Measurements from ENCODE around the gene PHF21A. TPM values are rescaled to one million over a fixed set of nuclear protein-coding genes. Genes with fewer than 3 reads are reported as not detected.

Gene PHF21A
- polyA plus RNA-seq, 6 donors from 2014 or later: 0.28 to 19.0 (median 12.3) TPM

DNA sequence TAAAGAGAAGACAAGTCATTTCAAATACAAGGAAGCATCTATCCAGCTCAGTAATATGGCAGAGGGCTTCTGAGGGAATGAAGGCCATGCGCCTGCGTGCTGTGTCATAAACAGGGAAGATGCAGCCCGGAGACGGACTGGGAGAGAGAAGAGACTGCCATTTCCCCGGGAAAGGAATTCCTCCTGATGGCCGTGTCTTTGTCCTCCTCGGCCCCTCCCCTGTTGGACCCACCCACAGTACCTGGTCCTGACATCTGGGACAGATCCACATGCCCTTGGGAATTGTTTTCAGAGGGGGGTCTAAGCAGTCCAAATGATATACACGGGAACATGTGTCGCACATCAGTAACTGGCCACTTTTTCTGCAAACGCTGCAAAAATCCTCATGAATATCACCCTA is 183.3 kb downstream of the PHF21A start:
- H3K27me3 Mint-ChIP-seq: no peaks in the 10 kb centered on the region
- no peak for DNase-seq
- no peaks in the 10 kb centered on the region for H3K9me3 Mint-ChIP-seq
- peaks cover 39 to 79% (median 63%) of the 10 kb centered on the region in 3 donors for H3K4me1 Mint-ChIP-seq
- H3K4me3 Mint-ChIP-seq: peak overlapping the region; percentile 75 to 93 (median 86)
- H3K36me3 Mint-ChIP-seq: peaks cover 3% of the 10 kb centered on the region in 2 donors
- ATAC-seq (ENCODE audit: low read depth in 2 of 2): no peak
- H3K27ac Mint-ChIP-seq: peak overlapping the region; percentile 91 to 98 (median 97)

DNA sequence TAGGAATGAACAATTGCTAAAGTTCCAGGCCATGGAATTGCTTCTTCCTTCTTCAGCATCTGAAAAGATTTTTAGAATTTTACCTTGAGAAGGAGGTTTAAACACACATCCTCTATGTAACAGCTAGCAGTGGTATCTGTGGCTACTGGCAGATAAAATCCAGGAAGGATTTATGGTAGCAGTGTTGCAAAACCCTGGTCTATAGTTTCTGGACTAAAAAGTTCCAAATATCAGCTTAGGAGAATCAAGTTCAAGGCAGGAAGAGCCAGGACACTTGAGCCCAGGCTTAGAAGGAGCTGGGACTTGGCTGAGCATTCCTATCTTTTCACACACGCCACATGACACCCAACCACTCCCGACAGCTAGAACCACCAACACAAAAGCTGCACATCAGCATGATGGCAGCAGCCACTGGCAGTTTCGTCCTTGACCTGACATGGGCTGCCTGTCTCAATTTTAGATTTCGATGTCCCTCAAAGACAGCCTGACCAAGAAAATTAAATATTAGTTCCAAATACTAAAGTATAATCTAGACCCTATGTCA is 184.7 kb downstream of the PHF21A start:
- ATAC-seq (ENCODE audit: low read depth in 2 of 2) (no peak), DNase-seq (no peak)
- Mint-ChIP-seq H3K36me3 (peaks cover 15 to 16% of the 10 kb centered on the region in 2 donors), H3K27ac (peak overlapping the region; percentile 67 to 94 (median 82)), H3K4me3 (peak overlapping the region in 7 of 8 donors; percentile 18 to 87 (median 35)), H3K27me3 (no peaks in the 10 kb centered on the region), H3K4me1 (peaks cover 41 to 75% (median 59%) of the 10 kb centered on the region in 3 donors), H3K9me3 (no peaks in the 10 kb centered on the region)

DNA sequence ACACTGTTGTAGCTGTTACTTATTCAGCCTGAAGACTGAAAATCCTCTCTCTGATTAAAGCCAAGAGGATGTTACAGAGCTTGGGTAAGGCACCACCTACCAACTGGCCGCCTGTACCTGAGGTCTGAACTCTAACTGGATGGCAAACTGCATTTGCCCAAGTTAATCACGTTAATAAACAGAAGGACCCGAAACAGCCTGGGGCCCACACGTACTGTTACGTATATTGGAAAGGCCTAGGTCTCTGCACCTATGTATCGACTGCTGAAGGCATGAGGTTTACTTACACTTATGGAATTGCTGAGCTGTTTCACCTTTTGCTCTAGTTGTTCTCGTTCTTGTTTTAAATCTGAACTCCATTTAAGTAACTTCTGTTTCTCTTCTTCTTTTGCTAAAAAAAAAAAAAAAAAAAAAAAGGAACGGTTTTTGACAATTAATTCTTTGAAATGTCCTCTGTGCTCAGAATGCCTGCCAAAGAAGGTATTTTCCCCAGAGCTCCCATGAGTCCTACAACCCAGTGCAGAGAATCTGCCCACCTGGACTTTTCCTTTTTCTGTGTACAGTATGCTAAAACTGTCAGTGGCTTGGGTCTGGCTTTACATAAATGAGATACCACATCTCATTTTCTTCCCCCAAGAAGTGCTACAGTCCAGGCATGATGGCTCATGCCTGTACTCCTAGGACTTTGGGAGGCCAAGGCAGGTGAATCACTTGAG is 185.7 kb downstream of the PHF21A start:
- no peaks in the 10 kb centered on the region for H3K27me3 Mint-ChIP-seq
- H3K4me1 Mint-ChIP-seq: peaks cover 52 to 78% (median 70%) of the 10 kb centered on the region in 3 donors
- peak; percentile 44 for DNase-seq
- ATAC-seq (ENCODE audit: low read depth in 2 of 2): peak; percentile 7
- H3K9me3 Mint-ChIP-seq: no peaks in the 10 kb centered on the region
- H3K27ac Mint-ChIP-seq: peak overlapping the region in 5 of 6 donors; percentile 80 to 96 (median 93)
- peaks cover 21 to 25% of the 10 kb centered on the region in 2 donors for H3K36me3 Mint-ChIP-seq
- peak overlapping the region; percentile 54 to 100 (median 92) for H3K4me3 Mint-ChIP-seq

DNA sequence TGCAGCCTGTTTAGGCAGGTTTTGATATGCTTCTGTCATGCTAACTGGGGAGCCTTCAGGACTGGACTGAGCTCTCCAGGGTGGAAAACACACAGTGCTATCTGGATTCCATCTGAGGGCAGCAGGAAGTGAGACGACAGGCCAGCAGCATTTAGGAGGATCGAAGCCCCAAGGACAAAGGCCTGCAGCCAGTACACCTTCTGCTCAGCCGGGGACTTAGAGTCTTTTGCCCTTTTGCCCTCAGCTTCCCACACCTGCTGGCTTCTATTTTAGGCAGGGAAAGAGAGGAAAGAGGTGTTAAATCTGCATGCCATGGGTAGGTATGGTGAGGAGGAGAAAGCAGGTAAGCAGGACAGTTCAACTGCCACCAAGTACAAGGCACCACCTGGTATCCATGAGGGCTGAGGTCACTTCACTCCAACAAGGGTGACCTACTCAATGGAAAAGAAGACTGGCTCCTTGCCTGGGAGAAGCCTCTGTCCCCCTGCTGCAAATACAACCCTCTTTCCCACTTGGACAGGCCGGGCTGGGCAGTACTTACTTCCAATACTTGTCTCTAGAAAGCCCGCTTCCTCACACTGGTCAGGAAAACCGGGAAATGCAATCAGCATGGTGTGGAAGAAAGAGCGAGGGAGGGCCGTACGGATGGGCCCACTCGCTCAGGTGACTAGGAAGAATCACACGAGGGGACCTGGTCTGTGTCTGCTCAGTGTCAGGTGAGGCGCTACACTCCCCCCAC is 186.5 kb downstream of the PHF21A start:
- Mint-ChIP-seq H3K27ac (peak overlapping the region; percentile 44 to 96 (median 86)), H3K4me1 (peaks cover 59 to 79% (median 75%) of the 10 kb centered on the region in 3 donors), H3K36me3 (peaks cover 26 to 31% of the 10 kb centered on the region in 2 donors), H3K4me3 (peak overlapping the region; percentile 44 to 100 (median 92)), H3K9me3 (no peaks in the 10 kb centered on the region), H3K27me3 (no peaks in the 10 kb centered on the region)
- DNase-seq (no peak), ATAC-seq (ENCODE audit: low read depth in 2 of 2) (no peak)

DNA sequence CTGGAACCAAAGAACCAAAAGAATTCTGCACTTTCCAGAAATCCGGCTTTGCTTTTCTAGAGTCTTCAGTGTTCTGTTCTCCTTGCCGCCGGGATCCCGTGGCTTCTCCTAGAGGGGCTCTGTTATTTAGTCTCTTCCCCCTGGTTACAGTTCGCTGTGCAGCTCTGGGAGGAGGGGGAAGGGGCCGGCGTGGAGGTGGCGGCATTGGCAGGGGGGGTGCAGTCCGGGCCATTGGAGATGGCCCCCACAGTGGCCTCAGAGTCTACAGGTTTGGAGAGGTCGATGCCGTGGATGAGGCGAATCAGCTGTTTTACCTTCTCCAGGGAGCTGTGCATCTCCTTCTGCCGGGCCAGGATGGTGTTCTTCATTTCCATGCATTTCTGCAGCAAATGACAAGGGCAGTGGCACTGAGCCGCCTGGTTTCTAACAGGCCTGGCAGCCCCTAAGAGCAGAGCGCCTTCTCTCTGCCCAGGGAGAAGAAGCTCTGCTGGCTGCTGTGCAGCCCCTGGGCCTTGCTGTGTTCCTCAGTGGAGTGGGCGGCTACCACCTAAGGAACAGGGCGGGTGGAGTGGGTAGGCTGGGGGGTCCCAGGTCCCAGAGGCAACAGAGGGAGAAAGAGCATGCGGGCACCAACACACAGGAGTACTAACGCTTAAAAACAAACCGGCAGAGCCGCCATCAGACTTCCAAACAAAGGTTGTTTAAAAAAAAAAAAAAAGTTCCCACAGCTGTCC is 187.2 kb downstream of the PHF21A start:
- H3K4me3 Mint-ChIP-seq: peak overlapping the region; percentile 97 to 100 (median 99)
- no peak for DNase-seq
- no peaks in the 10 kb centered on the region for H3K9me3 Mint-ChIP-seq

DNA sequence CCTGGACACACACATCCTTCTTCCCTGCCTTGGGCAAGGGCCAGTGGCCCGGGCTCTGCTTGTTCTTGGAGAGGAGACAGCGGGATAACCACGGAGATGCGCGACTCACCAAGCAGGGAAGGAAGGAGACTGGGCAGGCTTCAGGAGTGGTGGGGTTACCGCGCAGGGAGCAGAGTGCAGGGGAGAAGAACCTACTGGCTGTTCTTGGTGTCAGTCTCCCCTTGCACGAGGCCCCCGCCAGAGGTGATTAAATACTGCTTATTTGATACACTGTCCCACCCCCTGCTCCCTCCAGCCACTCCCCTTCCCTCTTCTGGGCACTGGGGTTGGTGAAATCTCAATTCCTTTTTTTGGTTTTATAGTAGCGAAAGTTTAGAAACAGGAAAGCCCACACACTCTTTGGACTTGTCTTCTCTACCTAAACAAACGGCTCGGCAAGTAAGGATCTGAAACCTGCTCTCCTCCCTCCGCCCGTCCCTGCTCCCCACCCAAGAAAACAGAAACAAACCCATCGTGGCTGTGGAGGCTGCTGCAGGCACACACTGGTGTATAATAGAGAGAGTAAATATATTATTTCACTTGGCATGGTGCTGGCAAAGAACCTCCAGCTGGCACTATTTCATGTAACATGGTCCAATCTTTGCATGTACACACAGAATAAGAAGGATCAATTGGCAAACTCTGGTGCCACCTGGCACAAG is 188.0 kb downstream of the PHF21A start:
- H3K4me3 Mint-ChIP-seq: peak overlapping the region; percentile 97 to 100 (median 99)
- peak overlapping the region; percentile 79 to 99 (median 98) for H3K27ac Mint-ChIP-seq

More for the DNA sequence above, 187.2 kb downstream of the PHF21A start:
- Mint-ChIP-seq H3K27ac (peak overlapping the region in 5 of 6 donors; percentile 96 to 99 (median 99)), H3K27me3 (no peaks in the 10 kb centered on the region), H3K36me3 (peaks cover 26 to 31% of the 10 kb centered on the region in 2 donors), H3K4me1 (peaks cover 56 to 77% (median 68%) of the 10 kb centered on the region in 3 donors)
- no peak for ATAC-seq (ENCODE audit: low read depth in 2 of 2)

DNA sequence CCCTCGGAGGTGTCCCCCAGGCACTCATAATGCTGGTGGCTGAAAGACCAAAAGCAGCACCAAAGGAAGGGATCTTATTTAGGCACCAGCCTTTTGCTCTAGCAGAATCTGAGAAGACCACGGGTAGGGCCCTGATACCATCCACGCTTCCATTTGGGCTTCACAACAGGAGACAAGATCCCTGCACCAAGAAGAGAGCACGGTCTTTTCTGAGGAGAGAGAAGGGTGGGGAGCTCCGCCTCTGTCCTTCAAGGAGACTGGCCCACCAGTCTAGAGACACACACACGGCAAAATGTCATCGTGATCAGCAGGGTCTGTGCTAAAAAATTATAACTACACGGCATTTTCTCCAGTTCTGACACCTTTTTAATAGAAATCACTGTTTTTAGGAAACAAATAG is 189.0 kb downstream of the PHF21A start:
- H3K36me3 Mint-ChIP-seq: peaks cover 26 to 31% of the 10 kb centered on the region in 2 donors
- peak overlapping the region; percentile 97 to 100 (median 99) for H3K4me3 Mint-ChIP-seq
- H3K9me3 Mint-ChIP-seq: no peaks in the 10 kb centered on the region
- H3K27me3 Mint-ChIP-seq: no peaks in the 10 kb centered on the region
- peak overlapping the region; percentile 96 to 99 (median 98) for H3K27ac Mint-ChIP-seq
- peaks cover 66 to 77% (median 72%) of the 10 kb centered on the region in 3 donors for H3K4me1 Mint-ChIP-seq
- ATAC-seq (ENCODE audit: low read depth in 2 of 2) (no peak), DNase-seq (no peak)

More for the DNA sequence above, 188.0 kb downstream of the PHF21A start:
- Mint-ChIP-seq H3K36me3 (peaks cover 26 to 31% of the 10 kb centered on the region in 2 donors), H3K27me3 (no peaks in the 10 kb centered on the region), H3K4me1 (peaks cover 58 to 77% (median 67%) of the 10 kb centered on the region in 3 donors), H3K9me3 (no peaks in the 10 kb centered on the region)
- DNase-seq: peak; percentile 90
- peak; percentile 52 to 58 for ATAC-seq (ENCODE audit: low read depth in 2 of 2)

DNA sequence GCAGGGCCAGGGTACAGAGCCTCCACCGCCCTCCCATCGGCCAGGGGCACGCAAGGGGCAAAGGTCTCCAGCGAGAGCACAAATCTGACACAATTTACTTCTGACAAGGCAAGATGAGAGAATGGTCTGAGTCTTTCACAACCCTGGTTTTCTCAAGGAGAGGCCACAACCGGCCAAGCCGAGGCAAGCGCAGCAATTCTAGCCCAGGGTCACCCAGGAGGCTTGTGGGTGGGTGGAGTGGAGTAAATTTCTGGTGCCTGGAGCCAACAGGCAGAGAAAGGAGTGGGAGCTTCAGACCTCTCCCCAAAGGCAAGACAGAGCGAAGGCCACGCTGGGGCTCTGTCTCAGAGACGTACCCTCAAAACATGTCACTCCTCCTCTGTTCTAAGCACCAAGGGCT is 189.5 kb downstream of the PHF21A start:
- peaks cover 66 to 77% (median 74%) of the 10 kb centered on the region in 3 donors for H3K4me1 Mint-ChIP-seq
- peak overlapping the region; percentile 96 to 99 (median 98) for H3K27ac Mint-ChIP-seq
- DNase-seq (no peak), ATAC-seq (ENCODE audit: low read depth in 2 of 2) (no peak)
- no peaks in the 10 kb centered on the region for H3K9me3 Mint-ChIP-seq
- H3K27me3 Mint-ChIP-seq: no peaks in the 10 kb centered on the region
- H3K4me3 Mint-ChIP-seq: peak overlapping the region; percentile 97 to 100 (median 99)
- peaks cover 26 to 31% of the 10 kb centered on the region in 2 donors for H3K36me3 Mint-ChIP-seq

DNA sequence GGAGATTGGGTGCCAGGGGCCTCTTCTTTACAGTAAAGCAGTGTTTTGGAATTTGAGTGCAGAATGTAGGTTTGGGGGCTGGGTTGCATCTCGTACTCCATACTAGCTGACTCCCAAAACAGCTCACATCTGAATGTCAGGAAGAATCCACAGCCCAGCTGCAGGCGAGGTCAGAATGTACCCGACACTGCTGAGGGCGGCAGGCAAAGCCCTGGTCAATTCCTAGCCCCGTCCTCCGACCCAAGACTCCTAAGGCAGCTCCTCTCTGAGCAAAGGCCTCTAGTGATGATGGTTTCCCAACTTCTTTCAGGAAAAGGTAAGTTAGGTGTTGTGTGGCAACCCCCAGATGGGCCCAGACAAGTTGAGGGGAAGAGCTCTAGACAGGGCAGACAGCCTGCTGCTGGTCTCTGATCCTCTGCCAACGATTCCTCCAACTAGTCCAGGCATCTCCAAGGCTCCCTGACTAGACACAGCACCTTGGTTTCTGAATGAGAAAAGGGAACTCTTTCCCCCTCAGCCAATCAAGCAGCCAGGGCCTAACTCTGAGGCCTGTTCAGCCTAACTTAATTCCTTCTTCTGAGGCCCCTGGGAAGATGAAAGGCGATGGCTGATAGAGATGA is 190.2 kb downstream of the PHF21A start:
- no peaks in the 10 kb centered on the region for H3K9me3 Mint-ChIP-seq
- H3K27me3 Mint-ChIP-seq: no peaks in the 10 kb centered on the region
- DNase-seq (no peak), ATAC-seq (ENCODE audit: low read depth in 2 of 2) (no peak)
- H3K4me1 Mint-ChIP-seq: peaks cover 66 to 79% (median 76%) of the 10 kb centered on the region in 3 donors
- H3K27ac Mint-ChIP-seq: peak overlapping the region; percentile 96 to 99 (median 98)
- peaks cover 26 to 31% of the 10 kb centered on the region in 2 donors for H3K36me3 Mint-ChIP-seq
- H3K4me3 Mint-ChIP-seq: peak overlapping the region; percentile 97 to 100 (median 99)

DNA sequence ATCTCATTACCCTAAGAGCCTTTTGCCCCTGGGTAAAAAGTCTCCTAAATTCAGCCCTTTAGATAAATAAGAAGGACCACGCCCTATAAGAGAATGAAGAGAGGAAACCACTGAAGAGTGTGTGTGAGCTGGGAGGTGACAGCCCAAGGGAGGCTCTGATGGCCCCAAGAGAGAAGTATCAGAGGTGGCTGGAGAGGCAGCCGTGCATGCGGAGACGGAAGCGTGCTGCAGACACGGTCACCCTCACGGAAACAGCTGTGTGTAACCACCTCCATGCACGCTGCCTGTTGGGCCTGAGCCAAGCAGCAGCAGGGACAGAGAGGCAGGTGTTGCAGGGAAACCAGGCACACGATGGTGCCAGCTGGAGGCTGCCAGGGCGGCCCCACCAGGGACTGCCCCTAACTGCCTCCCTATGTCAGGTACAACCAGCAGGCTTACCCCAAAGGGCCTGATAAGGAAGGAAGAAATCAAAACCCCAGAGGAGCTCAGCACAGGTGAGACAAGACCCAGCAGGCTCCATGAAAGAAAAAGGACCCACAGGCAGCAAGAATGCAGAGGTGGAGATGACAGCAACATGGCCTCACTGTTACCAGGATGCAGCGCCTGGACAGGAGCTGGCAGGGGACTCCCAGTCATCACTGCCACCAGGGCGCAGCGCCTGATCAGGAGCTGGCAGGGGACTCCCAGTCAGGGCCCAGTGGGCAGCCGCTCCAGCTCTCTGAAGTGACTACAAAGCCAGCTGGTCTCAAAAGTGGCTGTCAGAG is 191.0 kb downstream of the PHF21A start:
- Mint-ChIP-seq H3K4me1 (peaks cover 59 to 78% (median 76%) of the 10 kb centered on the region in 3 donors), H3K27me3 (no peaks in the 10 kb centered on the region), H3K36me3 (peaks cover 26 to 31% of the 10 kb centered on the region in 2 donors), H3K9me3 (no peaks in the 10 kb centered on the region), H3K27ac (peak overlapping the region; percentile 96 to 99 (median 98)), H3K4me3 (peak overlapping the region; percentile 97 to 100 (median 99))
- ATAC-seq (ENCODE audit: low read depth in 2 of 2): peak; percentile 81 to 85
- peak; percentile 93 for DNase-seq

DNA sequence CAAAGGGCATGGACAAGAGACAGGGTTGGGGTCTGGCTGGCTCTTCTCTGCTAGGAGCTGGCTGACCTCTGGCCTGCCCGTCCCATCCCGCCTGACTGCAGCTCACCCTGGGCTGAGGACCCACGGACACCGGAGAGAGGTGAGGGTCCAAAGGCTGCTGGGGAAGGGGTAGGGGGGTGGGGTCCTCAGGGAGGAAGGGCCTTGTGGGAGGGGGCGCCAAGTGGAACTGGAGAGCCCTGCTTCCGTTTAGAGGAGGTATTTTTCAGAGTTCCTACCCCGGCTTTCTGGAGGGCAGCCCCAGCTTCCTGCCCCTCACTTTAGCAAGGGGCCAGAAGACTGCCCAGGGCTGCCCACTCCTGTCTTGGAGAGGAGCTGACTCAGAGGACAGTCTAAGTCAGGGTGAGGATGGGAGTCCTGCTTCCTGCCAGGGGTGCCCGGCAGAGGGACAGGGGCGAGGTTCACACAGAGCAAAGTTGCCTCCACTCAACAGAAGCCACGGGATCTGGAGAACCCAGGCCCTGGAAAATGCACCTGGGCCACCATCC is 191.7 kb downstream of the PHF21A start:
- Mint-ChIP-seq H3K36me3 (peaks cover 26 to 31% of the 10 kb centered on the region in 2 donors), H3K4me3 (peak overlapping the region; percentile 97 to 100 (median 99)), H3K9me3 (no peaks in the 10 kb centered on the region), H3K27me3 (no peaks in the 10 kb centered on the region), H3K27ac (peak overlapping the region; percentile 96 to 99 (median 98)), H3K4me1 (peaks cover 59 to 78% (median 76%) of the 10 kb centered on the region in 3 donors)
- ATAC-seq (ENCODE audit: low read depth in 2 of 2): no peak
- DNase-seq: no peak
